Measurements from ENCODE around the gene FBXW11.
A peak's percentile ranks its signal among the peaks of the same experiment; 100 is the strongest.

FBXW11 gene

DNA sequence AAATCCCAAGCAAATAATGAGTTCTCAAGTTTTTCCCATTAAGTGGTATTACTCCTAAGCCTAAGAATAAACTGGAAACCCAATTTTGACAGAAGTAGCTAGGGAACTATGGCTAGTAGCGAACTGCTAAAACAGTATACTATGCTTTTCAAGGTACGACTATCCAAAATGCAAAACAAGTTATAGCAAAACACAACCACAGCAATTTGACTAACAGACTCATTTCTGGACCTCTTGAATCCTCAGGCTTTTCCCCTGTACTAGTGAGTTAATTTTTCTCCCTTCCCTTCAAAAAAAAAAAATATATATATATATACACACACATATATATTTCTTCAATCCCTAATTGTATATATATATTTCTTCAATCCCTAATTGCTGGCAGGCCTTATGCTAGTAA, 7.3 kb downstream of the FBXW11 start:
- H3K27ac ChIP-seq (replicated peaks) = peak overlapping the region; percentile 50; the same call in 1 of the 2 replicates
- no peaks in the 10 kb centered on the region for H3K27me3 ChIP-seq (ENCODE audit: insufficient read depth, poor library complexity, severe bottlenecking)
- no peak overlapping the region for H3K4me3 ChIP-seq (replicated peaks; ENCODE audit: insufficient read depth, low read length)
- DNase-seq (ENCODE audit: low read depth in 1 of 2, low spot score in 1 of 2) = no peak
- TF ChIP-seq GABPA (IDR thresholded peaks at IDR 0.05; ENCODE audit: low read depth) (no peak), SPI1 (IDR thresholded peaks at IDR 0.05; ENCODE audit: borderline replicate concordance, low read depth) (no peak), POLR2AphosphoS5 (IDR thresholded peaks at IDR 0.05; ENCODE audit: low read depth) (no peak)
- TF ChIP-seq, protein P1, sequence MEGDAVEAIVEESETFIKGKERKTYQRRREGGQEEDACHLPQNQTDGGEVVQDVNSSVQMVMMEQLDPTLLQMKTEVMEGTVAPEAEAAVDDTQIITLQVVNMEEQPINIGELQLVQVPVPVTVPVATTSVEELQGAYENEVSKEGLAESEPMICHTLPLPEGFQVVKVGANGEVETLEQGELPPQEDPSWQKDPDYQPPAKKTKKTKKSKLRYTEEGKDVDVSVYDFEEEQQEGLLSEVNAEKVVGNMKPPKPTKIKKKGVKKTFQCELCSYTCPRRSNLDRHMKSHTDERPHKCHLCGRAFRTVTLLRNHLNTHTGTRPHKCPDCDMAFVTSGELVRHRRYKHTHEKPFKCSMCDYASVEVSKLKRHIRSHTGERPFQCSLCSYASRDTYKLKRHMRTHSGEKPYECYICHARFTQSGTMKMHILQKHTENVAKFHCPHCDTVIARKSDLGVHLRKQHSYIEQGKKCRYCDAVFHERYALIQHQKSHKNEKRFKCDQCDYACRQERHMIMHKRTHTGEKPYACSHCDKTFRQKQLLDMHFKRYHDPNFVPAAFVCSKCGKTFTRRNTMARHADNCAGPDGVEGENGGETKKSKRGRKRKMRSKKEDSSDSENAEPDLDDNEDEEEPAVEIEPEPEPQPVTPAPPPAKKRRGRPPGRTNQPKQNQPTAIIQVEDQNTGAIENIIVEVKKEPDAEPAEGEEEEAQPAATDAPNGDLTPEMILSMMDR (IDR thresholded peaks at IDR 0.05; ENCODE audit: insufficient read depth, low read length) = no peak
- TF ChIP-seq, protein P2, sequence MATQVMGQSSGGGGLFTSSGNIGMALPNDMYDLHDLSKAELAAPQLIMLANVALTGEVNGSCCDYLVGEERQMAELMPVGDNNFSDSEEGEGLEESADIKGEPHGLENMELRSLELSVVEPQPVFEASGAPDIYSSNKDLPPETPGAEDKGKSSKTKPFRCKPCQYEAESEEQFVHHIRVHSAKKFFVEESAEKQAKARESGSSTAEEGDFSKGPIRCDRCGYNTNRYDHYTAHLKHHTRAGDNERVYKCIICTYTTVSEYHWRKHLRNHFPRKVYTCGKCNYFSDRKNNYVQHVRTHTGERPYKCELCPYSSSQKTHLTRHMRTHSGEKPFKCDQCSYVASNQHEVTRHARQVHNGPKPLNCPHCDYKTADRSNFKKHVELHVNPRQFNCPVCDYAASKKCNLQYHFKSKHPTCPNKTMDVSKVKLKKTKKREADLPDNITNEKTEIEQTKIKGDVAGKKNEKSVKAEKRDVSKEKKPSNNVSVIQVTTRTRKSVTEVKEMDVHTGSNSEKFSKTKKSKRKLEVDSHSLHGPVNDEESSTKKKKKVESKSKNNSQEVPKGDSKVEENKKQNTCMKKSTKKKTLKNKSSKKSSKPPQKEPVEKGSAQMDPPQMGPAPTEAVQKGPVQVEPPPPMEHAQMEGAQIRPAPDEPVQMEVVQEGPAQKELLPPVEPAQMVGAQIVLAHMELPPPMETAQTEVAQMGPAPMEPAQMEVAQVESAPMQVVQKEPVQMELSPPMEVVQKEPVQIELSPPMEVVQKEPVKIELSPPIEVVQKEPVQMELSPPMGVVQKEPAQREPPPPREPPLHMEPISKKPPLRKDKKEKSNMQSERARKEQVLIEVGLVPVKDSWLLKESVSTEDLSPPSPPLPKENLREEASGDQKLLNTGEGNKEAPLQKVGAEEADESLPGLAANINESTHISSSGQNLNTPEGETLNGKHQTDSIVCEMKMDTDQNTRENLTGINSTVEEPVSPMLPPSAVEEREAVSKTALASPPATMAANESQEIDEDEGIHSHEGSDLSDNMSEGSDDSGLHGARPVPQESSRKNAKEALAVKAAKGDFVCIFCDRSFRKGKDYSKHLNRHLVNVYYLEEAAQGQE (IDR thresholded peaks at IDR 0.05; ENCODE audit: insufficient replicate concordance, low read depth) = no peak

DNA sequence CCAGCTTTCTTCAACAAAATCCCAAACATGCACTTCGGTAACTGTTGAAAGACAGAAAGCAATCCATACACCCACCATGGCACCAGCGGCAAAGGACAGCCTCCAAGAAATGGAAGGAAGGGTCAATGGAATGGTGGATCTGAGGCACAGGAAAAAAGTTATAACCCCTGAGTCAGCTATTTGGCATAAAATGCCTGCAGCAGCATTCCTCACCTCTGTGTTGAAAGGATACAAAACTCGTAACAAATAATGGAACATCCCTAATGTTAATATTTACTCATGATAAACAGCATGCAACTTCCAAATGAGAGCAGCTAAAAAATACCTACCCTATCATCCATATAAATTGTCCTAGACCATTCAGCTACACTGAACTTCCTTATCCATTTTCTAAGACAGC, 9.4 kb downstream of the FBXW11 start:
- Histone ChIP-seq H3K27ac (replicated peaks) (no peak overlapping the region), H3K4me3 (replicated peaks; ENCODE audit: insufficient read depth, low read length) (no peak overlapping the region), H3K27me3 (ENCODE audit: insufficient read depth, poor library complexity, severe bottlenecking) (no peaks in the 10 kb centered on the region)
- TF ChIP-seq SPI1 (IDR thresholded peaks at IDR 0.05; ENCODE audit: borderline replicate concordance, low read depth) (no peak), GABPA (IDR thresholded peaks at IDR 0.05; ENCODE audit: low read depth) (no peak), POLR2AphosphoS5 (IDR thresholded peaks at IDR 0.05; ENCODE audit: low read depth) (no peak)
- TF ChIP-seq, protein P1 (IDR thresholded peaks at IDR 0.05; ENCODE audit: insufficient read depth, low read length) = no peak
- TF ChIP-seq, protein P2 (IDR thresholded peaks at IDR 0.05; ENCODE audit: insufficient replicate concordance, low read depth) = no peak
- no peak for DNase-seq (ENCODE audit: low read depth in 1 of 2, low spot score in 1 of 2)

DNA sequence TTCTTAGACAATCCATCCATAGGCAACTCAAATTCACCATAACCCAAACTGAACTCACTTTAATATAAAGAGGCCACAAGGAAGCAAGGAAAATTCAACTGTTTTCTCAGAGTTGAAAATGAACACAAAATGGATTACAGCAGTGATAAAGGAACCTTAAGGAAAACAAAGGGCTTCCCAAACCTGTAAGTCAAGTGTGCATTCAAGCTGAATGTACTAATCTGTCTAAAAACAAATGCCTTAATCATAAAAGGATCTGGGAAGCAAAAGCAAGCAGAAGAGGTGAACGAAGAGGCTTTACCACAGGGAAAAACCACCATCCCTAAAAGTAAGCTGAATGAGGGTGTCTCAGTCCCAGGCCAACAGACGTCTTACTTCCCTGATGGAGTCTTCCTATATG, 13.6 kb downstream of the FBXW11 start:
- Histone ChIP-seq H3K27me3 (ENCODE audit: insufficient read depth, poor library complexity, severe bottlenecking) (no peaks in the 10 kb centered on the region), H3K4me3 (replicated peaks; ENCODE audit: insufficient read depth, low read length) (no peak overlapping the region), H3K27ac (replicated peaks) (no peak overlapping the region)
- TF ChIP-seq, protein P2 (IDR thresholded peaks at IDR 0.05; ENCODE audit: insufficient replicate concordance, low read depth) = no peak
- no peak for TF ChIP-seq GABPA (IDR thresholded peaks at IDR 0.05; ENCODE audit: low read depth)
- TF ChIP-seq, protein P1 (IDR thresholded peaks at IDR 0.05; ENCODE audit: insufficient read depth, low read length) = no peak
- no peak for TF ChIP-seq POLR2AphosphoS5 (IDR thresholded peaks at IDR 0.05; ENCODE audit: low read depth)
- TF ChIP-seq SPI1 (IDR thresholded peaks at IDR 0.05; ENCODE audit: borderline replicate concordance, low read depth) = no peak
- no peak for DNase-seq (ENCODE audit: low read depth in 1 of 2, low spot score in 1 of 2)
